ENCODE data around the gene GRAP.
A peak's percentile ranks its signal among the peaks of the same experiment; 100 is the strongest.

The GRAP gene

GRCh38 chr17:19001907-19002590 is 44.7 kb downstream of the GRAP start:
- no peak for DNase-seq

DNA sequence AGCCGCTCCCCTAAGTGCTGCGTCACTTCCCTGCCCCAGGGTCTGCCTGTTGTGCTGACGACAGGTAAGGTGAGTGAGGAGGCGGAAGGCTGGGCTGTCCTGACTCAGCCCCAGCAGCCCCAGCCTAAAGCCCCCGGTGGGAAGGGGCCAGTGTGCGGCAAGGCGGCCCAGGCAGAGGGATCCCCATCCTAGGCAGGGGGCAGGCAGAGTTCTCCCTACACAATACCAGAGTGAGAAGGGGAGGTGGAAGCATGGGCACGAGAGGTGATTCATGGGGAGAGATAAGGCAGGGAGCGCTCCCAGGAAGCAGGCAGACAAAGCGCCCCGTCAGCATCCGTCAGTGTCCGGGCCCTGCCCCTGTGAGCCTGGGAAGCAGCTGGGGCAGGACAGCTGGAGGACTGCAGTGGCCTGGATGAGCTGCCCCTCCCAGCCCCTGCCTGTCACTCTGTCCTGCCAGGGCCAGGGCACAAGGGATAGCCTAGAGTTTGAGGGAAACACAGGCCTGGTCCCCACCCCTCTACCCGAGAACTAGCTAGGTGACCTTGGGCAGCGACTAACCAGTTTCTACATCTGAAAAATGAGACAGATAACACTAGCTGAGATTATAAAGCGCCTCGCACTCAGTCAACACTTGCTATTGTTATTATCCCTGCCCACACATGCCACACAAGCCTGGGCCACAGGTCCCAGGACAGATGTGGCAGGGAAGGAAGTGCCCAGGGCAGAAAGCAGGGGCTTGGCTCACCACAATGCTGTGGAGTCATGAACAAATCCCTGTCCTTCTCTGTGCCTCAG is 46.0 kb downstream of the GRAP start:
- no peak for DNase-seq

GRCh38 chr17:18999911-19000310 is 46.8 kb downstream of the GRAP start:
- DNase-seq = no peak

DNA sequence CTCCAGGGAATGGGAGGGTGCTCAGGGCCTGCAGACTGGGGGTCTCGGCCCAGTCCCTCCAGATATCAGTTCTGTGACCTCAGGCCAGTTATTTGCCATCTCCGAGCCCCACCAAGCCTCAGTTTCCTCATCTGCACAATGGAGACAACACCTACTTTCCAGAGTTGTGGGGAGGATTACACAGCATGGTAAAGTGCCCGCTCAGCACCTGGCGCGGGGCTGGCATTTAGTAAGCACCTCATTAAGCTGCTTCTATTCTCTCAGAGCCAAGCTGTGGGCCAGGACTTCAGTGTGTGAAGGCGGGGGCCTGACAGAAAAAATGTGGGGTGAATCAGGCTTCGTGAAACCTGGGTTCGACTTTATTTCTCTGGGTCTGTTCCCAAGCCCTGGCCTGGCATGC is 47.4 kb downstream of the GRAP start:
- DNase-seq = no peak

DNA sequence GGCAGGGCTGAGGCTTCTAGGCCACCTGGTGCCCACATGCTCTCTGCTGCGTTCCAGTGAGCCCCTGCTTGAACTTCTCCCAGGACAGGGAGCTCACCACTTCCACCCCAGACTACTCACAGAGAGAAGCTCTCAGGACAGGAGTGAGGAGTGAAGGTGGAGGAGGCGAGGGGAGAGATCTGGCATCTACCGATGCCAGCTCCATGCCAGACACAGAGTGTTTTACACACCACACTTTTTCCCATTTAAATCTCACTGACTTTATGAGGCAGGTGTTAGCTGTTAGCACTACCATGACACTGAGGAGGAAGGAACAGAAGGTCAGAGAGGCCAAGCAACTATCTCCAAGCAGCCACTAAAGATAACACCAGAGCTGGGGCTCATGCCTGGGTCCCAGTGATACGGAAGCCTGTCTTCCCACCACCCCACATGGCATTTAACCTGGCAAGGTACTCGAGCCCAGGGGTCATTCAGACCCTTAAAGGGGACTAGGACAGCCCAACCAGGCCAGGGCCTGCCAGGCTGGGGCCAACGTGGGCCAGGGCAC is 49.0 kb downstream of the GRAP start:
- no peak for DNase-seq

GRCh38 chr17:18996458-18996857 is 50.3 kb downstream of the GRAP start:
- DNase-seq = no peak

DNA sequence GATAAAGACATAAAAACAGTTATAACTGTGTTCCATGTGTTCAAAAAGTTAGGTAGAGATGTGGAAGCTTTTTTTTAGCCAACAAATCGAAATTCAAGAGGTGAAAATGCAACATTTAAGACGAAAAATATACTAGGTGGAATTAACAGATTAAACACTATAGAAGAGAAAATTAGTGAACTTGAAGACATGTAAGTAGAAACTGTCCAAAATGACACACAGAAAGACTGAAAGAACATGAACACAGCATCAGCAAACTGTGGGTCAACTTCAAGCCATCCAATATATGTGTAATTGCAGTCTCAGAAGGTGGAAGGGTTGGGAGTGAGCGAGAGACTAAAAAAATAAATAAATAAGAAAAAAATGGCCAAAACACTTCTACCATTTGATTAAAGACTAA is 51.5 kb downstream of the GRAP start:
- DNase-seq = no peak

GRCh38 chr17:18994631-18995030 is 52.1 kb downstream of the GRAP start:
- DNase-seq = no peak

- DNase-seq = no peak
These were observed 52.7 kb downstream of the GRAP start for GRCh38 chr17:18993905-18994526.

GRCh38 chr17:18992454-18993130 is 54.2 kb downstream of the GRAP start:
- DNase-seq = peak; percentile 21

- DNase-seq = no peak
These were observed 55.0 kb downstream of the GRAP start for GRCh38 chr17:18991531-18992315.

- no peak for DNase-seq
These were observed 56.4 kb downstream of the GRAP start for GRCh38 chr17:18990331-18990730.

DNA sequence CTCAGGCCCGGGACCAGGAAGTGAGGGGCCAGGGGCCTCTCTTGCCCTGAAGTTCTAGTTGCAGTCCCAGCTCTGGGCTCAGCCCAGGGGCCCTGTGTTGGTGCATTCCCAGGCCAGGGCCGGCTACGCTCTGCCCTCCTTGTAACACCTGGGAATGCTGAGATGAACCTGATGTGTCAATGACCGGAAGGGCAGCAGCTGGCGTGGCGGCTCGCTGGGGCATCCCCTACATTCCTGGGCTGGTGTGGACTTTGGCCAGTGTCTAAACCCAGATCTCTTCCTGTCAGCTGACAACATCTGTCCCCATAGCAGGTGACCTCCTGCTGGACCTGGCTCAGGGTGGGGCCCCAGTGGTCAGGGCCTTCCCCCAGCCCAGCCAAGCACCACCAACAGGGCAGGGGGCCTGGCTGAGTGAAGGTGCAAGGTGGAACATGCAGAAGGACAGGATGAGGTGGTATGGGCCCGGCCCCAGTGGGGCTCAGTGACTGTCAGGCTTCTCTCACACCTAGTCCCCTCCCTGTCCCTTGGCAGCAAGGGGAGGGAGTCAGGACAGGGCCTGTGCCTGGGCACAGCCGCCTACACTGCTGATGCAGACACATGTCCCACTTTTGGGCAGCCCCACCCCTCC is 58.1 kb downstream of the GRAP start:
- no peak for DNase-seq

DNA sequence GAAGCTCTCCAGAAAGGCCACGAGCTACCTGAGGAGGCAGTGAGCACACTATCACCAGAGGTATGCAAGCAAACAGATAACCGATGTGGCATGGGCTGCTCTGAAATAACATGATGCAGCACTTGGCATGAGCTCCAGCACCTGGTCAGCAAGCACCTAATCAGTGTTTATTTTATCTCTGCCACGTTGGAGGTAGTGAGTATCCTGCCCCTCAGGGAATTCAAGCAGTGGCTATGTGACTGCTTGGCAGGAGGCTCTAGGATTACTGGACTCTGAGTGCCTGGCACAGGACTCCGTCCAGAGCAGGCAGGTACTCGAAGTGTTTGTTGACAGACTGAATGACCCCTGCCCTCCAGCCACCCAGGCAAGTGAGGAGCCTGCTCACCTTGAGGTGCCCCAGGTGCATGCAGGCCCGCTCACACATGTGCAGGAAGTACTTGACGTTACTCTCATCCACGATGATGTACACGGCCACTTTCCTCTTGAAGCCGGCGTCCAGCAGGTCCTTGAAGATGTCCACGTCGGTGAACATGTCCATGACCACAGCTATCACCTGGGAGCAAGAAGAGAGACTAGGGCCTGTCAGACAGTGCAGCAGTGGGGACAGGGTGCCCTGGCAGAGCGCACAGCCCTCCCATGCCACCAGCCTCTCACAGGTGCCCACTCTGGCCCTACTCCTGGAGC is 58.8 kb downstream of the GRAP start:
- DNase-seq = peak; percentile 46

DNA sequence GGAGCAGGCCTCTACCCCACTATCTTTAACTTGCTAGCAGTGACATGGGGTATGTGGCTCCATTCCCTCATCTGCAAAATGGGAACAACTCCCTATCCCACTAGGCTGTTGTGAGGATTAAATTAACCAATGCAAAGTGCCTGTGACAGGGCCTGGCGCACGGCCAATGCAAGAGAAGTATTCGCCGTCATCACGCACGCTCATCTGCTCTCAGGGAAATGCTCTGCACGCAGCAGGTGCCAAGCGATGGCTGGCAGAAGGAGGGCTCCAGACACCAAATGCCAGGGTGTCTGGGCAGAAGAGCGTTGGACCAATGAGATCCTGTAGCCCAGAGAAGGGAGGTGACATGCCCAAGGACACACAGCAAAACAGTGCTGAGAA is 59.5 kb downstream of the GRAP start:
- no peak for DNase-seq

DNA sequence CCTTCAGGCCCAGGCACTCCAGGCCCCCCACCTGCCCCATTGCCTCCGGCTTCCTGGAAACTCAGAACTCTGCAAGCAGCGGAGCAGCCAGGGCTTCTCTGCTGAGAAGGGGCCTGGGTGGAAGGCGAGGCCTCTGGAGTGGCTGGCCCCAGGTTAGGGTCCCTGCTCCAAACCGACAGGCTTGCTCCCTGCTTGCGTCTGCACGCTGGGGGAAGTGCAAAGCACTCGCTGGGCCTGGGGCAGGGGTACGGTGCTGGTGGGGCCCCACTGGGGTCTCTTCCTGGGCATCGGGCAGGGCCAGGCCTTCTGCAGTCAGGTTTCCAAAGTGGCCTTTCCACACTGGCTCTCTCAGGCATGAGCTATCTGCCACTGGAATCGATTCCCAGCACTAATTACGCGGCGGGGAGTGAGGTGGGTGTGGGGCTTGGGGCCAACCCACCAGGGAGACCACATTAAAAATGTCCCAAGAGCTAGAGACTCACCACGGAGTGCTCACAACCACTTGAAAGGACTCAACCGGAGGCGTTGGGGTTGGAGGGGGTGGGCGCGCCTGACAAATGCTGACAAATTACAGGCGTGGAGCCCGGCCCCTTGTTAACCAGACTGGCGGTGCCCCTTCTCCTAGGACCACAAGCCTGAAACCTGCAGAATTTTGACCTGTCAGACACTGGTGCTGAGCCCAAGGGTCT is 60.1 kb downstream of the GRAP start:
- DNase-seq = no peak

DNA sequence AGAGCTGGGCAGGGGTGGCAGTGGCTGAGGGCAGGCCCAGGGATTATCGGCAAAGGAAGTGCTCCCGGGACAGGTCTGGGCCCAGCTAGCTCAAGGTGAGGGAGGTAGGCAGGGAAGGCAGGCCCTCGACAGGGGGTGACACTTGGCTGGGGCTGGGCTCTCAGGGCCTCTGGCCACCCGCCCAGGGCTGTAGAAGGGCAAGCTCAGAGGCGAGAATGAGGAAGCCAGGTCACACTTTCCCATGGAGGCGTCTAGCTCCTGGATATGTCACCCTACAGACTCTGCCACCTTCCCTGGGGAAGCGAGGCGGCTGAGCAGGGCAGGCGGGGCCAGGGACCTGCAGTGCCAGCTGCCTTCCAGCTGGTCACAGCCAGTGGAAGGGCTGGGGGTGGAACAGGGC is 61.3 kb downstream of the GRAP start:
- no peak for DNase-seq

- no peak for DNase-seq
These were observed 62.3 kb downstream of the GRAP start for GRCh38 chr17:18984273-18985114.

GRCh38 chr17:18981642-18982424 is 64.9 kb downstream of the GRAP start:
- DNase-seq = no peak

All from NCI-H2029 (cell line).